Measurements from ENCODE around the gene EIF4G3.

DNA sequence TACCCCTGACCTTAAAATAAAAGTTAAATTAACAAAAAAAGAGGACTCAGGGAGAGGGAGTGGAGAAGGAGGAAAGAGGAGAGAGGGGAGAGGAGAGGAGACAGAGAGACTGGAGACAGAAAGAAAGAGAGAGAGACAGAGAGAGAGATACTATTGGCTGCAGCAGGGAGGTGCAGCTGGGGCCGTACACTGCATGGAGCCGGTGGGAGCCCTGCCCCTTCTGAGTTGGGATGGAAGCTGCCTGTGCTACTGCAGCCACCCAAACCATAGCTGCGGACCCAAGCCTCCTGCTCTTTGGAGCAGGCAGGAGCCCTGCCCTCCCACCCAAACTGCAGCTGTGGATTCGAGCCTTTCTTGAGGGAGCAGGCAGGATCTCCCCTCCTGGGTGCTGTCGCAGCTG is 356.9 kb downstream of the EIF4G3 start:
- TF ChIP-seq ATF7 (IDR thresholded peaks at IDR 0.05; ENCODE audit: low read depth) (no peak), SMC3 (IDR thresholded peaks at IDR 0.05; ENCODE audit: borderline replicate concordance, low read length) (no peak), CBX5 (IDR thresholded peaks at IDR 0.05; ENCODE audit: low read depth) (no peak), HDAC2 (IDR thresholded peaks at IDR 0.05) (no peak), YBX1 (IDR thresholded peaks at IDR 0.05) (no peak), POLR2A (IDR thresholded peaks at IDR 0.05; ENCODE audit: low read depth, low read length) (no peak), CHD2 (IDR thresholded peaks at IDR 0.05; ENCODE audit: borderline replicate concordance, low read depth, low read length) (no peak), ASH2L (IDR thresholded peaks at IDR 0.05; ENCODE audit: borderline replicate concordance, low read depth) (no peak), TAF1 (IDR thresholded peaks at IDR 0.05; ENCODE audit: borderline replicate concordance, low read depth, low read length) (no peak), BACH1 (IDR thresholded peaks at IDR 0.05; ENCODE audit: borderline replicate concordance) (no peak), CEBPB (IDR thresholded peaks at IDR 0.05; ENCODE audit: borderline replicate concordance in 1 of 2, low read depth in 2 of 2, low read length in 2 of 2) (no peak), MYC (IDR thresholded peaks at IDR 0.05; ENCODE audit: insufficient read depth, insufficient read length, insufficient replicate concordance, low read length, severe bottlenecking) (no peak)
- TF ChIP-seq, protein P1, sequence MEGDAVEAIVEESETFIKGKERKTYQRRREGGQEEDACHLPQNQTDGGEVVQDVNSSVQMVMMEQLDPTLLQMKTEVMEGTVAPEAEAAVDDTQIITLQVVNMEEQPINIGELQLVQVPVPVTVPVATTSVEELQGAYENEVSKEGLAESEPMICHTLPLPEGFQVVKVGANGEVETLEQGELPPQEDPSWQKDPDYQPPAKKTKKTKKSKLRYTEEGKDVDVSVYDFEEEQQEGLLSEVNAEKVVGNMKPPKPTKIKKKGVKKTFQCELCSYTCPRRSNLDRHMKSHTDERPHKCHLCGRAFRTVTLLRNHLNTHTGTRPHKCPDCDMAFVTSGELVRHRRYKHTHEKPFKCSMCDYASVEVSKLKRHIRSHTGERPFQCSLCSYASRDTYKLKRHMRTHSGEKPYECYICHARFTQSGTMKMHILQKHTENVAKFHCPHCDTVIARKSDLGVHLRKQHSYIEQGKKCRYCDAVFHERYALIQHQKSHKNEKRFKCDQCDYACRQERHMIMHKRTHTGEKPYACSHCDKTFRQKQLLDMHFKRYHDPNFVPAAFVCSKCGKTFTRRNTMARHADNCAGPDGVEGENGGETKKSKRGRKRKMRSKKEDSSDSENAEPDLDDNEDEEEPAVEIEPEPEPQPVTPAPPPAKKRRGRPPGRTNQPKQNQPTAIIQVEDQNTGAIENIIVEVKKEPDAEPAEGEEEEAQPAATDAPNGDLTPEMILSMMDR (IDR thresholded peaks at IDR 0.05 in 2 of 3, conservative IDR thresholded peaks at IDR 0.05 in 1 of 3; ENCODE audit: control insufficient read depth in 2 of 3, extremely low read depth in 1 of 3, insufficient read depth in 1 of 3, low read depth in 3 of 3, low read length in 3 of 3) = no peak
- TF ChIP-seq, protein P2, sequence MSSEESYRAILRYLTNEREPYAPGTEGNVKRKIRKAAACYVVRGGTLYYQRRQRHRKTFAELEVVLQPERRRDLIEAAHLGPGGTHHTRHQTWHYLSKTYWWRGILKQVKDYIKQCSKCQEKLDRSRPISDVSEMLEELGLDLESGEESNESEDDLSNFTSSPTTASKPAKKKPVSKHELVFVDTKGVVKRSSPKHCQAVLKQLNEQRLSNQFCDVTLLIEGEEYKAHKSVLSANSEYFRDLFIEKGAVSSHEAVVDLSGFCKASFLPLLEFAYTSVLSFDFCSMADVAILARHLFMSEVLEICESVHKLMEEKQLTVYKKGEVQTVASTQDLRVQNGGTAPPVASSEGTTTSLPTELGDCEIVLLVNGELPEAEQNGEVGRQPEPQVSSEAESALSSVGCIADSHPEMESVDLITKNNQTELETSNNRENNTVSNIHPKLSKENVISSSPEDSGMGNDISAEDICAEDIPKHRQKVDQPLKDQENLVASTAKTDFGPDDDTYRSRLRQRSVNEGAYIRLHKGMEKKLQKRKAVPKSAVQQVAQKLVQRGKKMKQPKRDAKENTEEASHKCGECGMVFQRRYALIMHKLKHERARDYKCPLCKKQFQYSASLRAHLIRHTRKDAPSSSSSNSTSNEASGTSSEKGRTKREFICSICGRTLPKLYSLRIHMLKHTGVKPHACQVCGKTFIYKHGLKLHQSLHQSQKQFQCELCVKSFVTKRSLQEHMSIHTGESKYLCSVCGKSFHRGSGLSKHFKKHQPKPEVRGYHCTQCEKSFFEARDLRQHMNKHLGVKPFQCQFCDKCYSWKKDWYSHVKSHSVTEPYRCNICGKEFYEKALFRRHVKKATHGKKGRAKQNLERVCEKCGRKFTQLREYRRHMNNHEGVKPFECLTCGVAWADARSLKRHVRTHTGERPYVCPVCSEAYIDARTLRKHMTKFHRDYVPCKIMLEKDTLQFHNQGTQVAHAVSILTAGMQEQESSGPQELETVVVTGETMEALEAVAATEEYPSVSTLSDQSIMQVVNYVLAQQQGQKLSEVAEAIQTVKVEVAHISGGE (CRISPR knock-in tag; IDR thresholded peaks at IDR 0.05) = no peak

Measured in GM12878 (cell line).